ENCODE results near the gene PDE7B.
"Not testable (repeated sequence)": the region's sequence is repeated elsewhere in the genome, so short reads cannot be mapped to it uniquely, and the experiment has no call there.

The PDE7B gene

GRCh38 chr6:136139111-136139510, 287.6 kb downstream of the PDE7B start:
- in situ Hi-C loops (cut with MboI; ENCODE audit: low sequenced_read_pairs) = not testable (repeated sequence)

- in situ Hi-C loops (cut with MboI; ENCODE audit: low sequenced_read_pairs) = no loop called here
These were observed 292.9 kb downstream of the PDE7B start for GRCh38 chr6:136144251-136145023.

DNA sequence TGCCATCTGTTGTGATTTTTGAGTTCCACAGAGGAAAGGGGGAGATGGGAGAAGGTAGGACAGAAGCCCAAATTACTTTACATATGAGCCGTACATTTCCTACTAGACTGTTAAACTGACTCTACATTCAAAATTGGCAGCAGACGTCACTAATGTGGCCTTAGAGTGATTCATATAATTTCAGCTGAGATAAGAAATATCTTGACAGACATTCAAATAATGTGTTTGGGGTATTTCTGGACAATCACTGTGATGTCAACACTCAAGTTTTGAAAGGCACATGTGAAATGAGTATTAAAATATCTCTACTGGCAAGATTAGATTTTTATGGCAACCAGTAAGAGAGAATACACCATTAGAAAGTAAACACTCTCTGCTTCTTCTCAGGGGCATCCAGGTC, 294.6 kb downstream of the PDE7B start:
- in situ Hi-C loops (cut with MboI; ENCODE audit: low sequenced_read_pairs) = no loop called here

GRCh38 chr6:136147342-136147741, 295.8 kb downstream of the PDE7B start:
- in situ Hi-C loops (cut with MboI; ENCODE audit: low sequenced_read_pairs) = no loop called here

GRCh38 chr6:136148051-136148450, 296.6 kb downstream of the PDE7B start:
- in situ Hi-C loops (cut with MboI; ENCODE audit: low sequenced_read_pairs) = no loop called here

GRCh38 chr6:136148523-136148922, 297.0 kb downstream of the PDE7B start:
- in situ Hi-C loops (cut with MboI; ENCODE audit: low sequenced_read_pairs) = no loop called here

GRCh38 chr6:136149311-136149710, 297.8 kb downstream of the PDE7B start:
- in situ Hi-C loops (cut with MboI; ENCODE audit: low sequenced_read_pairs) = no loop called here

DNA sequence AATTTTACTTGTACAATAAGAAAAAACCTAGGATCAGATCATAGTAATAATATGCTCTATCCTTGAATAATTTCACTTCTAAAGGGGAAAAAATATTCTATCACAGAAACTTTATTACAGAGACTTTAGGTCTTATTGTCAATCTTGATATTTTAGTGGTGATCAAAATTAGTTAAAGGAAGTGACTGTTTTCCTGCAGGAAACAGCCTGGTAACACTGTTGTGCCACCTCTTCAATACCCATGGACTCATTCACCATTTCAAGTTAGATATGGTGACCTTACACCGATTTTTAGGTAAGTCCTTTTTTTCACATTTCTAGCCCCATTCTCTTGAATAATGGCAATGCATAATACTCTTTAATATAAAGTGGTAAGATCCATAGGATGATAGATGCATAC, 299.5 kb downstream of the PDE7B start:
- in situ Hi-C loops (cut with MboI; ENCODE audit: low sequenced_read_pairs) = no loop called here

- in situ Hi-C loops (cut with MboI; ENCODE audit: low sequenced_read_pairs) = no loop called here
These were observed 302.3 kb downstream of the PDE7B start for GRCh38 chr6:136153707-136154375.

- in situ Hi-C loops (cut with MboI; ENCODE audit: low sequenced_read_pairs) = no loop called here
These were observed 303.7 kb downstream of the PDE7B start for GRCh38 chr6:136155191-136155590.

DNA sequence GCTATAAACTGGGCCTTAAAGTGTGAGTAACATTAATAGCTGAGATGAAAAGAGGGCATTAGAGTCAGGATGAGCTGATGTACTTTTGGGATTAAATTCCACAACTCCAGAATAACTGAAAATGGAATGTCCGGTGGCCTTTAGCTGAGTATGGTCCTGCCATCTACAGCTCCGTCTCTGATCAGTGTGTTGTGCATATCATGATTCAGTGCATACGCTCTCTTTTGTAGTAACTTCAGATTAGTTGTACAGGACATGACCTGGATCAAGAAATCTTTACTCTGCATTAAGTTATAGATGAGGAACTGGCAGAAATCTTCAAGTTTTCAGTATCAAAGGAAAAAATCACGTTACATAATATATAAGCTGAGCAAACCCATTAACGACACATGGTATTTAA, 306.2 kb downstream of the PDE7B start:
- in situ Hi-C loops (cut with MboI; ENCODE audit: low sequenced_read_pairs) = no loop called here

GRCh38 chr6:136158387-136158821, 306.9 kb downstream of the PDE7B start:
- in situ Hi-C loops (cut with MboI; ENCODE audit: low sequenced_read_pairs) = no loop called here

GRCh38 chr6:136158971-136159370, 307.5 kb downstream of the PDE7B start:
- in situ Hi-C loops (cut with MboI; ENCODE audit: low sequenced_read_pairs) = no loop called here

GRCh38 chr6:136160250-136160649, 308.7 kb downstream of the PDE7B start:
- in situ Hi-C loops (cut with MboI; ENCODE audit: low sequenced_read_pairs) = no loop called here

DNA sequence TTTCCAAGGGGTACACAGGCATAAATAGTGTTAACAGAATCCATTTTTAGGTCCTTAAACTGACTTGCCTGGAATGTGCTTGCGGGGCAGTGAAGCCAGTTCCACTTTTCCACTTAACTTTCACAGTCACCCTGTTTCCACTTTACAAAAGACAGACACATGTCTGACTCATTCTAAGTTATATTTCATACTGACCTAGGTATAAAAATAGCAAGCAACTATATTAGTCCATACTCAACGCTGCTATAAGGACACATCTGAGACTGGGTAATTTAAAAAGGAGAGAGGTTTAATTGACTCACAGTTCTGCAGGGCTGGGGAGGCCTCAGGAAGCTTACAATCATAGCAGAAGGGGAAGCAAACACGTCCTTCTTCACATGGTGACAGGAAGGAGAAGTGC, 310.4 kb downstream of the PDE7B start:
- in situ Hi-C loops (cut with MboI; ENCODE audit: low sequenced_read_pairs) = no loop called here

DNA sequence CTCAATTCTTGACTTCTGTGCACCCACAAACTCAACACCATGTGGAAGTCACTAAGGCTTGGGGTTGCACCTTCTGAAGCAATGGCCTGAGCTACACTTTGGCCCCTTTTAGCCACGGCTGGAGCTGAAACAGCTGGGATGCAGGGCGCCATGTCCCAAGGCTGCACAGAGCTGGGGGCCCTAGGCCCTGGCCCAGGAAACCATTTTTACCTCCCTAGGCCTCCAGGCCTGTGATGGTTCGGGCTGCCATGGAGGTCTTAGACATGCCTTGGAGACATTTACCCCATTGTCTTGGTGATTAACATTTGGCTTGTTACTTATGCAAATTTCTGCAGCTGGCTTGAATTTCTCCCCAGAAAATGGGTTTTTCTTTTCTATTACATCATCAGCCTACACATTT, 311.8 kb downstream of the PDE7B start:
- in situ Hi-C loops (cut with MboI; ENCODE audit: low sequenced_read_pairs) = no loop called here

DNA sequence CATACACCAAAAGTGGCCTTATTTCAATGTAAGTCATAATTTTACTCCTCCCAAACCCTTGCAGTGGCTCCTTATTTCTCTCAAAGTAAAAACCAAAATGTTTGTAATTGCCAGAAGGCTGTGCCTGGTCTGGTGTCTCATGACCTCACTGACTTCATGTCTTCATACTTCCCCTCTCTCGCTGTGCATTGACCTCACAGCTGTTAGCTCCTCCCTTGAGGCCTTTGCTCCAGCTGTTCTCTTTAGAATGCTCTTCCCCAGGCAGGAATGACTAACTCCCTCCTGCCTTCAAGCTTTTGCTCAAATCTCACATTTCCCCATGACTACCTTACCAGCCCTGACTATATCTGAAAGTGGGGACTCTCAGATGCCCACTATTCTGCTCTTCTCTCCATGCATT, 315.3 kb downstream of the PDE7B start:
- in situ Hi-C loops (cut with MboI; ENCODE audit: low sequenced_read_pairs) = no loop called here

- in situ Hi-C loops (cut with MboI; ENCODE audit: low sequenced_read_pairs) = no loop called here
These were observed 318.1 kb downstream of the PDE7B start for GRCh38 chr6:136169394-136170148.

DNA sequence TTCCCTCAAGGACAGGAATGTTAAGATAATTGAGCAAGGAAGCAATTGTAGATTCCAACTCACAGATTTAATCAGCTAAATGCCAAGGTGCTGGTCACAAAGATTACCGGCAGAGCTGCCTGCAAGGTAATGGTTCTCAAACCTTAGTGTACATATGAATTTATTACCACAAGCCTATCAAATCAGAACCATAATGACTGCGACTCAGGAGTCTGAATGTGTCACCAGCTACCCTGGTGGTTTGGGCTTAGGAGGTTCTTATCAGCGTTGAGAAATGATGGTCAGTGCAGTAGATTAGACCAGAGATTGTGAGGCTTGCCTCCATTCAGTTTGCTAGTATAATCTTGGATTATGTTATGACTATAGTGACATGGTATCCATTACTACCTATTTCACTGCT, 319.7 kb downstream of the PDE7B start:
- in situ Hi-C loops (cut with MboI; ENCODE audit: low sequenced_read_pairs) = no loop called here

DNA sequence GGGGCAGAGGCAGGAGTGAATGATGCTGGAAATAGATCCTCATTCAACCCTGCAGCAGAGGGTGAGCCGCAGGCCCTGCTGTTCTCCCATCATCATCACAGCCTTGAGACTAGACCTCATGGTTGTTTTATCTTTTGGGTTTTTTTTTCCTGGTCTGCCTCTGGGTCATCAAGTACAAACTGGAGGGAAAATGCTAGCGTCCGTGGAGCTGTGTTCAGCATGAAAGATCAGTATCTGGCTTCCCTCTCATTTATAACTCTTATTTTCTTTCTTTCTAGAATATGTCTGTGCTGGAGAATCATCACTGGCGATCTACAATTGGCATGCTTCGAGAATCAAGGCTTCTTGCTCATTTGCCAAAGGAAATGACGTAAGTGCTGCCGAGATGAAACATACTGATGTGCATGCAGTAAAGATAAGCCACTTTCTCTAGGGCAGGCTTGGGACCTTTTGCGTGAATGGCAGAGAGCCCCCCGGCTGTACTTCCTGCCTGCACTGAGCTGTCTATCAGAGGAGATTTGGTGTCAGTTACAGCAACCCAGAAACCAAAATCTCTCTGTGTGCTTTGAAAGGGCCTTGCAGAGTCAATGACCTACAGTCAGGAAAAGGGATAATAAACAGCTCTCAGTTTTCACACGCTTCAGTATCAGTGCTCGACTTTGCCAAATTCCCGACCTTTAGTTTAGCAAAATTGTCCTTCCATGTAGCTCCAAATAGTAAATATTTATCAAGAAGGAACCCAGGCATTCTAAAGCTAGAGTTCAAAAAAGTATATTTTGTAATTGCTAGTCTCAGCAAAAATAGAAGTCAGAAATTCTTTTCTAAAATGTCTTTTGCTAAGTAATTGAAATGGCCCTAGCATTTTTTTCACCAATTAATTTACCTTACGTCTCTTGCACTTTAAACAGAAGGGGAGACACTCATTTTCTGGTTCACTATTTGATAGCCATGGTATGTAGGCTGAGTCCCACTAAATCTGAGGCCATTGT, 322.3 kb downstream of the PDE7B start:
- in situ Hi-C loops (cut with MboI; ENCODE audit: low sequenced_read_pairs) = no loop called here

DNA sequence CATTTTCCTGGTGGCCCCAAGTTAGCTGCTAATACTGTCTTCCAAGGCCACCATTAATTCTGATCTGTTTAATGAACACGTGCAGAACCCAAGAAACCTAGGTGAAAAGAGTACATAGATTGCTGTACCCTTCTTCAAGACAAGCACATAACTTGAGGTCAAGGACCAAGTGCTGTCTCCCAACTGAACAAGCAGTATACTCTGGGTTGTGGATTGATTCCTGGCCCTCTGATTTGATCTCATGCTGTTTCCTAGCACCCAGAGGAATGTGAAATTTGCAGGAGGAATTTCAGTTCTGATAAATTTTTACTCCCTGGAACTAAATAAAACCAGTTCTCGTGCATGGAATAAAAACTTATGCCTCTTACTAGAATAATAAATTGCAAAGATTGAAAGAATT, 323.0 kb downstream of the PDE7B start:
- in situ Hi-C loops (cut with MboI; ENCODE audit: low sequenced_read_pairs) = no loop called here

Measured in hTERT RPE-1 (cell line).